NCI-H82 treated with DMSO at 0.1 percent for 48 hours (cell line): ENCODE results near the gene ADI1.
"Not testable (repeated sequence)": the region's sequence is repeated elsewhere in the genome, so short reads cannot be mapped to it uniquely, and the experiment has no call there.

Experiments
- DNase-seq: peaks from one replicate; lab custom pipeline; 2025; ENCODE audit not compliant: unreplicated experiment; lab: John Stamatoyannopoulos, UW

ADI1 gene

GRCh38 chr2:3464401-3465005 is 54.8 kb downstream of the ADI1 start:
- DNase-seq = no peak

DNA sequence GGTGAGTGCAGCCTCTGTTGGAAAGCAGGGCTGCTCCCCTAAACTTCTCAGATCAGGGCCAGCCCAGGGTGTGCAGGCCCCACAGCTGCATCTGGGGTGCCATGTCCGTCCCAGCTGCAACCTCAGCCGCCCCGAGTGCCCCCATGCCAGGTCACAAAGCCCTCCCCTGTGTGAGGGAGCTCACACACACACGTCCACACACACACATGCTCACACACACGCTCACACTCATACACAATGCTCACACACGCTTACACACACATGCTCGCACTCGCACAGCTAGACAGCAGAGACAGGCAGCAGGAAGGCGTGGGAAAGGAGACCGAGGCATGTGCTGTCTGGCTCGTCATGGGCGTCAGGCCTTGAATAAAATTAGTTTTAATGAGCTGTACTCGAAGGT is 55.4 kb downstream of the ADI1 start:
- DNase-seq = no peak

DNA sequence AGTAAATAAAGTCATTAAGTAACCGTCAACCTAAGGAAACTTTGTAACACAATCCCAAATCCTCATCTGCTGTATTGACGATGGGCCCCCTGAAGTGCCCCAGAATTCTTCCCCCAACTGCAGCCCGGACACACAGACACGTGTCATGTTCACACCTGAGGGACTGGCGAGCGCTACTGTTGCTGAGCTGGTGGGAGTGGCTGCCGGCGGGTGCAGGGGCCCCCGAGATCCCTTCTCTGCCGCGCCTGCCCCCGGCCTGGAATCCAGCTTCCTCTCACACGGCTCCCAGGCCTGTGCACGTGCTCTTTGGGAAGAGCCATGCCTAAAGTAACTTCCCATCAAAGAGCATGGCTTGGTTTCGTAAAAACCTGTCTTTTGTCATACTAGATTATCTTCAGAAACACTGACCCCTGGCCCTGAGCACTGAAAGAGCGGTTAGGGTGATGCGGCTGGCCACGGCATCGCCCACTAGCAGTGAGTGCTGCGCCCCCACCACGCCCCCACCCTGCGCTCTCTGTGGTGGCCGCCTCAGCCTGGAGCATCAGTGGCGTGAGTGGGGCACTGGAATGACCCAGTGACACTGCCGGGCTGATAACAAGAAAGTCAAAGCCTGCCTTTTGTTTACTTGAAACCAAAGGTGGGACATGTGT is 56.0 kb downstream of the ADI1 start:
- DNase-seq = no peak

GRCh38 chr2:3462493-3463104 is 56.7 kb downstream of the ADI1 start:
- no peak for DNase-seq

- DNase-seq = peak; percentile 16
Measured at GRCh38 chr2:3461801-3462492, 57.4 kb downstream of the ADI1 start.

GRCh38 chr2:3460831-3461800 is 58.2 kb downstream of the ADI1 start:
- no peak for DNase-seq

- no peak for DNase-seq
Measured at GRCh38 chr2:3460156-3460555, 59.2 kb downstream of the ADI1 start.

GRCh38 chr2:3459185-3460015 is 59.9 kb downstream of the ADI1 start:
- no peak for DNase-seq

- DNase-seq = no peak
Measured at GRCh38 chr2:3458396-3459184, 60.7 kb downstream of the ADI1 start.

DNA sequence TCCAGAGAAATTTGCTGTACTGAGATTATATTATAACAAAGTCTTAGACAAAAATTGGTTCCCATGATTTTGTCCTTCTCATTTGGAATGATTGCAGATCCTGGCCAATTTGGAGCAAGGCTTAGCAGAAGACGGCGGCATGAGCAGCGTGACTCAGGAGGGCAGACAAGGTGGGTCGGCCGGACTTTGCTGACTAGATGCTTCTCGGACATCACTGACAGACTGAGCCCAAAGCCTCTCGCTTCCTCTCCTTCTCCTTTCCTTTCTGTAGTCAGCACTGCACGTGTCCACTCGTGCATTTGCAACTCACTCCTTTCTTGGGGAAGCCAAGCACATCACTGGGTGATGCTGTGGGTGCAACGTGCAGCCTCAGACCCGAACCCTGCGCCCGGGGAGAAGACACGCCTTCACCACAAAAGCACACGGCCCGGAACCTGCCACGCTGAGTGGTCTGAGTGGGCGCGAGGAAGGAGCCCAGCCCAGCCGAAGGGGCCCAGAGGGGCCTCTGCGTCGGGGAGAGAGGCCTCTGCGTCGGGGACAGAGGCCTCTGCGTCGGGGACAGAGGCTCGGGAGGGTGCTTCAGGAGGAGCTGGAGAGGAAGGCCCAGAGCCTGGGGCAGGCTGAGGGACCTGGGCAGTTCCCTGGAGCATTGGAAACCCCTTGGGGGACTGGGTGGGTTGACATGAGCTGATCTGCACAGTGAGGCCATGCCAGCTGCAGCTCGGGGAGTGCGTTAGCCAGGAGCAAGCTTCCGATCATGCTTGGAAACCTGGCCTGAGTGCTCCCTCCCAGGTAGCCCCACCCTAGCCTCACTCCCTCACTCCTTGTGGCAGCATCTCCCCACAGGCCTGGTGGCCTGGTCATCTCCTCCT is 61.6 kb downstream of the ADI1 start:
- DNase-seq = no peak

DNA sequence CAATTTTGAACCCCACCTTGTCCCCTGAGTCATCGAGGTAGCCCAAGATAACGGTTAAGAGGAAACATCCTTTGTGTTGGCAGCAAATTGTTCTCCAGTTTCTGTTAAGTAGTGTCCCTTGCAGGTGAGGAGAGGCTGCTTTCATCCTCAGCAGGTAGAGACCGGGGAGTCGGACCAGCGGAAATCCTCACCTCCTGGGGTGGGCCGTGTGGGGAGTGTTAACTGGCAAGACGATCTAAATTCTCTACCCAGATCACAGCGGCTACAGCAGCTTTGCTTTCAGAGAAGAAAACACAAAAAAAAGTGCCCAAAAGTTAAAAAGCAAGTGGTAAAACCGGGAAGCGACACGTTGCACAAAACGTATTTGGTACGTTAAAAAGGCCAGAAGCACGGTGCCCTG is 63.2 kb downstream of the ADI1 start:
- no peak for DNase-seq

GRCh38 chr2:3454802-3455201 is 64.5 kb downstream of the ADI1 start:
- no peak for DNase-seq

- DNase-seq = not testable (repeated sequence)
Measured at GRCh38 chr2:3454005-3454404, 65.3 kb downstream of the ADI1 start.

DNA sequence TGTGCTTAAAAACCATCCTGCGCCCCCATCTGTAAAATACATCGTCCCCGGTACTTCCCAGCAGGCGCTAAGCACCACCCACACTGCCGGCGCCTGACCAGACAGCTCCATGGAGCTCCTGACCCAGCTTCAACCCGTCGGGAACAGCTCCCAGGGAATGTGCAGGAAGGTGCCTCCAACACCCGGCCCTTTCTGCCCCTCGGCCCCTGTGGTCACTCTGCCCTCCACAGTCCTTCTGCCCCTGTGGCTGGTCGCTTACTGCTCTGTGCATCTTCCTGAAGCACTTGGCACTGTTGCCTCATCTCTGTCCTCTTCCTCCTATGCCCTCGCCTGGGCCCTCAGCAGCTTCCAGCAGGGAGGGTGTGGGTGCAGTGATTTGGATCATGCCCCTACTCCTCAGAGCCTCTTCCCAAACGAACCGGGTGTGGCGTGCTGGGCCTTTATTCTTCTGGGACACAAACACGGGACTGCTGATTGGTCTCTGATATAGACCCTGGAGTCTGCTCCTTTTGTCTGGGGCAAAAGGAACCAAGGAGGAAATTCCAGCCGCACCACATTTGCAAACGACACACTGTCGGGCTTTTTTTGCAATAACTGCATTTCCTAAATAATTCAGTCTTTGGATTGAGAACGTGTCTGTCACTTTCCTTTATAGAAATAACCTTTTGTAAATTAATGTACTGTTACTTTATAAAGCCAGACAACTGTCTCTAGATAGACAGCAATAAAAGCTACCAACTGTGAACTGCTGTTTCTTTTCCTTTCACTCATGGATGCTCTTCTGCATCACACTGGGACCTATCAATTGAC is 65.9 kb downstream of the ADI1 start:
- DNase-seq = no peak

DNA sequence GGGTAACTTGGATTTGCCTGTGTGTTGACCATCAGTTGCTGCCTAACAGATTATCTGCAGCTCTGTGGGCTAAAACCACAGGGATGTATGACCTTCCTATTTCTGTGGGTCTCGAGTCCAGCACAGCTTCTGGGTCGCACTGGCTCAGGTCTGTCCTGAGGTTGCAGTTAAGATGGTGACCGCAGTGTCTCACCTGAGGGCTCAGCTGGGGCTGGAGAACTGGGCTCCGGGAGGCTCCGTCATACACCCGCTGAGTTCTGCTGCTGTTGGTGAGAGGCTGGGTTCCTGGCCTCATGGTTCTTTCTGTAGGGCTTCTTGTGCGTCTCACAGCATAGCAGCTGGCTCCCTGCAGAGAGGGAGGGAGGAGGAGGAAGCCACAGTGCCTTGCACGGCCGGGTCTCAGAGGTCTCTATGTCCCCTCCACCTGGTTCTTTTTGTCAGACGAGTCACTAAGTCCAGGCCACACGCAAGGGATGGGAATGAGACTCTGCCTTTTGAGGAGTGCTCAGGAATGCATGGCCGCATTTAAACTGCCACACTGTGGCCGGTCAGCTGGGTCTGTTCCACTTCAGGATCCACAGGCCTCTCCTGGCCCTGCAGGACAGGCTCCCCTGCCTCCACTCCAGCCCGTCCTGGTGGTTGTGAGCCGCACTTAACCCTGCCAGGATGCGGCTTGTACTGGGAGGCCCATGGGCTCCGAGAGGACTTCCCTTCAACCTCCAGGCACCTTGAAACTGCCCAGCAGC is 67.2 kb downstream of the ADI1 start:
- DNase-seq = no peak

- no peak for DNase-seq
Measured at GRCh38 chr2:3451169-3451568, 68.2 kb downstream of the ADI1 start.
